Neuronal stem cell (in vitro differentiated cells): ENCODE results near the gene TSHZ2.

Experiments used
- DNase-seq: peaks from one replicate; pipeline ENCODE4 v3.0.0-alpha.2; 2013; ENCODE audit warnings: low spot score
- H2AFZ ChIP-seq: one replicate; pipeline ENCODE4 v1.6.1; 2013; ENCODE audit warnings: mild to moderate bottlenecking, low read length, inconsistent platforms
- H2AK5ac ChIP-seq: 2 replicates; pipeline ENCODE4 v1.6.1; 2013; ENCODE audit warnings: low read depth, mild to moderate bottlenecking, inconsistent platforms, low read length, moderate library complexity, mixed read lengths
- H2BK120ac ChIP-seq: 2 replicates; pipeline ENCODE4 v1.6.1; 2013; ENCODE audit warnings: low read depth, mild to moderate bottlenecking, inconsistent platforms, low read length, moderate library complexity, mixed read lengths
- H2BK12ac ChIP-seq: one replicate; pipeline ENCODE4 v1.6.1; 2013; ENCODE audit warnings: low read length, inconsistent platforms
- H2BK15ac ChIP-seq: 2 replicates; pipeline ENCODE4 v1.6.1; 2013; ENCODE audit warnings: mild to moderate bottlenecking, low read length, inconsistent platforms, mixed read lengths
- H2BK5ac ChIP-seq: one replicate; pipeline ENCODE4 v1.6.1; 2013; ENCODE audit warnings: inconsistent platforms, mild to moderate bottlenecking, low read length, moderate library complexity
- H3K14ac ChIP-seq: one replicate; pipeline ENCODE4 v1.6.1; 2013; ENCODE audit warnings: low read length, inconsistent platforms
- H3K18ac ChIP-seq: 2 replicates; pipeline ENCODE4 v1.6.1; 2013; ENCODE audit warnings: low read length, inconsistent platforms
- H3K23ac ChIP-seq: 2 replicates; pipeline ENCODE4 v1.6.1; 2013; ENCODE audit warnings: low read depth, mild to moderate bottlenecking, mixed read lengths, low read length, inconsistent platforms; ENCODE audit not compliant: poor library complexity
- H3K27ac ChIP-seq: replicated peaks from 3 replicates; pipeline ENCODE4 v1.5.1; 2013; ENCODE audit warnings: low read length, inconsistent platforms
- H3K27me3 ChIP-seq, 3 experiments: 2 replicates each; pipeline ENCODE4 v1.6.1; 2013; ENCODE audit warnings: low read length in 3 of 3, mild to moderate bottlenecking in 2 of 3, inconsistent platforms in 1 of 3, low read depth in 1 of 3, mixed read lengths in 1 of 3, moderate library complexity in 1 of 3; ENCODE audit not compliant: control insufficient read depth in 3 of 3, insufficient read depth in 3 of 3
- H3K36me3 ChIP-seq, 2 donors: replicated peaks in 1 of 2; 2 replicates each; pipeline ENCODE4 v1.6.1; 2013; ENCODE audit warnings: low read length in 2 of 2; ENCODE audit not compliant: control insufficient read depth in 2 of 2, insufficient read depth in 2 of 2
- H3K4ac ChIP-seq: 2 replicates; pipeline ENCODE4 v1.6.1; 2013; ENCODE audit warnings: inconsistent platforms, mild to moderate bottlenecking, low read length, moderate library complexity
- H3K4me1 ChIP-seq, 2 donors: 1 replicate in 1 of 2; 2 replicates in 1 of 2; pipeline ENCODE4 v1.6.1; 2013; ENCODE audit warnings: low read length in 2 of 2, low read depth in 1 of 2; ENCODE audit not compliant: control insufficient read depth in 2 of 2, insufficient read depth in 1 of 2
- H3K4me2 ChIP-seq: one replicate; pipeline ENCODE4 v1.6.1; 2013; ENCODE audit warnings: mild to moderate bottlenecking, low read length, inconsistent platforms; ENCODE audit not compliant: insufficient read depth, poor library complexity, severe bottlenecking
- H3K4me3 ChIP-seq, 2 donors: 2 replicates each; pipeline ENCODE4 v1.5.1; 2013; ENCODE audit warnings: low read length in 2 of 2, mild to moderate bottlenecking in 2 of 2, inconsistent platforms in 1 of 2, moderate library complexity in 1 of 2
- H3K79me1 ChIP-seq: one replicate; pipeline ENCODE4 v1.6.1; 2013; ENCODE audit warnings: low read depth, mild to moderate bottlenecking, inconsistent platforms, low read length, moderate library complexity
- H3K9ac ChIP-seq: one replicate; pipeline ENCODE4 v1.6.1; 2013; ENCODE audit warnings: mild to moderate bottlenecking, low read depth, low read length, inconsistent platforms; ENCODE audit not compliant: poor library complexity
- H3K9me3 ChIP-seq, 2 donors: replicated peaks in 1 of 2; 2 replicates each; pipeline versions ENCODE3 to v1.6.1; 2013; ENCODE audit warnings: low read length in 2 of 2, mild to moderate bottlenecking in 2 of 2, inconsistent platforms in 1 of 2, low read depth in 1 of 2, mixed read lengths in 1 of 2, moderate library complexity in 1 of 2; ENCODE audit not compliant: control insufficient read depth in 2 of 2, insufficient read depth in 1 of 2
- H4K8ac ChIP-seq: one replicate; pipeline ENCODE4 v1.6.1; 2013; ENCODE audit warnings: low read depth, mild to moderate bottlenecking, inconsistent platforms, low read length, moderate library complexity
- H4K91ac ChIP-seq: one replicate; pipeline ENCODE4 v1.6.1; 2013; ENCODE audit warnings: low read length, low read depth, mild to moderate bottlenecking, inconsistent platforms; ENCODE audit not compliant: poor library complexity
- WGBS, 2 donors: extraction: QIAGEN DNeasy Blood & Tissue Kit; methylation state at CpG; one replicate each; pipeline ENCODE4 v1.1.7; 2013; ENCODE audit warnings: missing lambda C conversion rate in 2 of 2, mixed read lengths in 1 of 2; ENCODE audit not compliant: insufficient read length in 2 of 2, insufficient replicate concordance in 1 of 2; ENCODE audit errors: extremely low coverage in 2 of 2; 5-methylcytosine and 5-hydroxymethylcytosine counted together

TSHZ2 gene

GRCh38 chr20:52991830-52992229 is 19.7 kb downstream of the TSHZ2 start:
- Histone ChIP-seq H2BK5ac (no peak overlapping the region), H3K9me3 (no peaks in the 10 kb centered on the region), H2AFZ (no peak overlapping the region), H3K14ac (no peak overlapping the region), H3K4me1 (peaks cover 3 to 5% of the 10 kb centered on the region in 2 donors), H3K23ac (no peak overlapping the region), H2BK15ac (no peak overlapping the region), H2AK5ac (no peak overlapping the region), H4K8ac (no peak overlapping the region), H3K4me2 (no peak overlapping the region), H2BK120ac (no peak overlapping the region), H3K4me3 (no peak overlapping the region), H3K18ac (no peak overlapping the region), H3K4ac (no peak overlapping the region), H2BK12ac (no peak overlapping the region), H3K36me3 (no peaks in the 10 kb centered on the region), H3K27ac (no peak overlapping the region), H3K27me3 (no peaks in the 10 kb centered on the region), H3K9ac (no peak overlapping the region), H3K79me1 (no peaks in the 10 kb centered on the region), H4K91ac (no peak overlapping the region)
- DNase-seq = no peak
- WGBS, 2 donors = no CpG with 5 or more reads among the region's 4 CpGs

GRCh38 chr20:52992632-52993031 is 20.5 kb downstream of the TSHZ2 start:
- WGBS, 2 donors = no CpG with 5 or more reads among the region's 1 CpG
- Histone ChIP-seq H2AK5ac (no peak overlapping the region), H2BK5ac (no peak overlapping the region), H3K14ac (no peak overlapping the region), H3K4me3 (no peak overlapping the region), H2BK12ac (no peak overlapping the region), H3K9ac (no peak overlapping the region), H4K91ac (no peak overlapping the region), H3K27me3 (no peaks in the 10 kb centered on the region), H3K79me1 (no peaks in the 10 kb centered on the region), H2AFZ (no peak overlapping the region), H3K4me2 (no peak overlapping the region), H3K36me3 (no peaks in the 10 kb centered on the region), H3K4ac (no peak overlapping the region), H4K8ac (no peak overlapping the region), H2BK15ac (no peak overlapping the region), H3K9me3 (no peaks in the 10 kb centered on the region), H3K27ac (no peak overlapping the region), H3K23ac (no peak overlapping the region), H3K18ac (no peak overlapping the region), H3K4me1 (peaks cover 3 to 8% of the 10 kb centered on the region in 2 donors), H2BK120ac (no peak overlapping the region)
- DNase-seq = no peak

- no CpG with 5 or more reads among the region's 3 CpGs for WGBS, 2 donors
- no peak overlapping the region for H2BK12ac ChIP-seq
- no peaks in the 10 kb centered on the region for H3K9me3 ChIP-seq
- H3K9ac ChIP-seq = no peak overlapping the region
- no peak for DNase-seq
- H3K27ac ChIP-seq = no peak overlapping the region
- no peak overlapping the region for H3K18ac ChIP-seq
- H3K79me1 ChIP-seq = no peaks in the 10 kb centered on the region
- no peaks in the 10 kb centered on the region for H3K27me3 ChIP-seq
- H2AFZ ChIP-seq = peak overlapping the region; percentile 42
- no peak overlapping the region for H2BK120ac ChIP-seq
- H3K23ac ChIP-seq = no peak overlapping the region
- H4K8ac ChIP-seq = no peak overlapping the region
- no peak overlapping the region for H4K91ac ChIP-seq
- H3K4me1 ChIP-seq = peaks cover 3 to 8% of the 10 kb centered on the region in 2 donors
- H2BK15ac ChIP-seq = no peak overlapping the region
- no peak overlapping the region for H2AK5ac ChIP-seq
- H3K4ac ChIP-seq = no peak overlapping the region
- no peak overlapping the region for H2BK5ac ChIP-seq
- no peaks in the 10 kb centered on the region for H3K36me3 ChIP-seq
- H3K4me3 ChIP-seq = no peak overlapping the region
- no peak overlapping the region for H3K4me2 ChIP-seq
- no peak overlapping the region for H3K14ac ChIP-seq
Measured at GRCh38 chr20:52993076-52993475, 20.9 kb downstream of the TSHZ2 start.

GRCh38 chr20:52994184-52994970 is 22.2 kb downstream of the TSHZ2 start:
- 95 to 100% methylated on average over 1 to 2 of the region's 10 CpGs for WGBS, 2 donors
- H3K4me3 ChIP-seq = no peak overlapping the region
- H3K23ac ChIP-seq = no peak overlapping the region
- no peak overlapping the region for H3K27ac ChIP-seq
- no peak overlapping the region for H2AFZ ChIP-seq
- no peaks in the 10 kb centered on the region for H3K36me3 ChIP-seq
- no peaks in the 10 kb centered on the region for H3K9me3 ChIP-seq
- no peak overlapping the region for H4K91ac ChIP-seq
- no peak overlapping the region for H2BK12ac ChIP-seq
- H3K14ac ChIP-seq = no peak overlapping the region
- H3K27me3 ChIP-seq = no peaks in the 10 kb centered on the region
- no peak overlapping the region for H2BK5ac ChIP-seq
- DNase-seq = no peak
- no peak overlapping the region for H3K18ac ChIP-seq
- H3K4ac ChIP-seq = no peak overlapping the region
- H3K4me1 ChIP-seq = peaks cover 3 to 8% of the 10 kb centered on the region in 2 donors
- H4K8ac ChIP-seq = no peak overlapping the region
- H2BK120ac ChIP-seq = no peak overlapping the region
- no peaks in the 10 kb centered on the region for H3K79me1 ChIP-seq
- H3K4me2 ChIP-seq = no peak overlapping the region
- no peak overlapping the region for H2AK5ac ChIP-seq
- H3K9ac ChIP-seq = no peak overlapping the region
- no peak overlapping the region for H2BK15ac ChIP-seq
